ENCODE measurements around the gene PLVAP. TPM values are rescaled to one million over a fixed set of nuclear protein-coding genes. Genes with fewer than 3 reads are reported as not detected.

The PLVAP gene
- total and polyA plus RNA-seq, 2 donors (not counting 3 experiments of a cell fraction or from before 2014, with no cell fraction given): 5.7 to 16.9 TPM

DNA sequence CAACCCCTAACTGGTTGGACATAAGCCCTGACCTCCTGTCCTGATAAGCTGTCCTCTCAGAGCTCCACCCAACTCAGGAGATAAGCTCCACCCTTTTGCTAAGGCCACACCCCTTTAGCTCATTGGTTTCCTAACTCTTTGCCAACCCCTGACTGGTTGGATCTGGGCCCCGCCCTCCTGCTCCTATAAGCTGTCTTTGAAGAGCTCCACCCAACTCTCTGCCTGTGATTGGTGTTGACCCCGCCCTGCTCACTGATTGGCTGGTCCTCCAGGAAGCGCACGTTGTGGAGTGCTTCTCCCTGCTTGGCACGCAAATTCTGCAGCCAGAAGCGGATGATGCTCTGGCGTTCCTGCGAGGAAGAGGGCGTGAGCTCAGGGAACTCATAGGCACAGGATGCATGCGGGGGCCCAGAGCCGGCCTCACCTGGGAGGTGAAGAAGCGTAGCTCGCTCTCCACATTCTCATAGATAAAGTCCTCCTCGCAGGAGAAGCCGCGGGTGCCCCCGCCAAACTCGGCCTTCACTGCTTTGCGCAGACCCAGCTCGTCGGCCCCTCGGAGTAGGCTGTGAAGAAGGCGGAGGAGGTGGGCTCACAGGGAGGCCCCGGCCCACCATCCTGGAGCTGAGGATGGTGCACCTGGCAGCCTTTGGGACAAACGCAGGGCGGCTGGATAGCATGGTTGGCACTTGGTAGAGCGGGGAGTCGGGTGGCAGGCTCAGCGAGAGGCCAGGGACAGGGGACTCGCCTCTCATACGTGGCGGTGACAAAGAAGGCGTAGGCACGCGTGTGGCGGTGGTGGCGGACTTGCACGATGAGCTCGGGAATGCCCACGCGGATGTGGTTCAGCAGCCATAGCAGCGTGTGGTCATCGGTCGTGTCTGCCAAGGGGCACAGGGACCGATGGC, 44.2 kb downstream of the PLVAP start:
- H3K9me3 ChIP-seq (replicated peaks; ENCODE audit: control insufficient read depth, insufficient read depth, low read length): no peaks in the 10 kb centered on the region
- no TSS peak for BruUV-seq (replicated peaks)
- no peaks in the 10 kb centered on the region for H3K36me3 ChIP-seq (ENCODE audit: control insufficient read depth in 2 of 2, extremely low read depth in 1 of 2, insufficient read depth in 2 of 2, low read length in 2 of 2)
- no peak overlapping the region for H3K27ac ChIP-seq (ENCODE audit: insufficient read depth, low read depth, low read length)
- no peak overlapping the region for H3K9ac ChIP-seq (replicated peaks; ENCODE audit: extremely low read depth, insufficient read depth, low read length)
- H2AFZ ChIP-seq (ENCODE audit: low read depth, low read length): no peak overlapping the region
- H3K4me2 ChIP-seq (ENCODE audit: insufficient read depth, low read length): no peak overlapping the region
- dilution Hi-C loops (cut with MboI; ENCODE audit: extremely low pct_ligation_motif_present, low sequenced_read_pairs) (no loop called here), intact Hi-C loops (cut with micrococcal nuclease) (no loop called here)
- ChIA-PET POLR2A (interaction anchor here (0.5 kb wide), 1 partner anchor 663 kb away, joined by 4 read pairs; no protein-coding TSS in a partner anchor), CTCF (interaction anchor here (0.6 to 2.5 kb wide), 3 partner anchors 28 to 53 kb away, joined by 3 to 12 read pairs (median 4); partner anchors contain the start of gene MRPL34)
- peaks cover 4 to 19% of the 10 kb centered on the region in 2 experiments for H3K27me3 ChIP-seq (ENCODE audit: control insufficient read depth in 2 of 2, insufficient read depth in 2 of 2, low read length in 2 of 2)
- H4K20me1 ChIP-seq (replicated peaks; ENCODE audit: control insufficient read depth, extremely low read depth, insufficient read depth, low read length): no peaks in the 10 kb centered on the region
- no peak overlapping the region for H3K4me3 ChIP-seq (replicated peaks in 1 of 3; ENCODE audit: insufficient read depth in 1 of 3, low read depth in 1 of 3, low read length in 3 of 3)
- peak; percentile 45 for DNase-seq (ENCODE audit: low read depth, low spot score)
- no peak for FAIRE-seq
- peaks cover 20% of the 10 kb centered on the region for H3K4me1 ChIP-seq (ENCODE audit: control insufficient read depth, extremely low read depth, insufficient read depth, low read length)
- no peaks in the 10 kb centered on the region for H3K79me2 ChIP-seq (ENCODE audit: control insufficient read depth, insufficient read depth, low read length)
- TF ChIP-seq JUN (IDR thresholded peaks at IDR 0.05; ENCODE audit: borderline replicate concordance, insufficient read depth, insufficient read length, low read depth) (no peak), FOS (IDR thresholded peaks at IDR 0.05; ENCODE audit: borderline replicate concordance, insufficient read depth, low read length) (no peak), POLR2A (IDR thresholded peaks at IDR 0.05; ENCODE audit: low read depth, low read length) (no peak), MYC (IDR thresholded peaks at IDR 0.05; ENCODE audit: low read depth, low read length) (no peak), POLR2AphosphoS5 (IDR thresholded peaks at IDR 0.05; ENCODE audit: insufficient read depth, low read depth, low read length) (no peak), GATA2 (IDR thresholded peaks at IDR 0.05; ENCODE audit: insufficient read depth, insufficient read length, low read depth, low read length) (no peak), EZH2 (IDR thresholded peaks at IDR 0.05; ENCODE audit: borderline replicate concordance, low read depth, low read length, severe bottlenecking) (no peak)
- TF ChIP-seq, protein P1, sequence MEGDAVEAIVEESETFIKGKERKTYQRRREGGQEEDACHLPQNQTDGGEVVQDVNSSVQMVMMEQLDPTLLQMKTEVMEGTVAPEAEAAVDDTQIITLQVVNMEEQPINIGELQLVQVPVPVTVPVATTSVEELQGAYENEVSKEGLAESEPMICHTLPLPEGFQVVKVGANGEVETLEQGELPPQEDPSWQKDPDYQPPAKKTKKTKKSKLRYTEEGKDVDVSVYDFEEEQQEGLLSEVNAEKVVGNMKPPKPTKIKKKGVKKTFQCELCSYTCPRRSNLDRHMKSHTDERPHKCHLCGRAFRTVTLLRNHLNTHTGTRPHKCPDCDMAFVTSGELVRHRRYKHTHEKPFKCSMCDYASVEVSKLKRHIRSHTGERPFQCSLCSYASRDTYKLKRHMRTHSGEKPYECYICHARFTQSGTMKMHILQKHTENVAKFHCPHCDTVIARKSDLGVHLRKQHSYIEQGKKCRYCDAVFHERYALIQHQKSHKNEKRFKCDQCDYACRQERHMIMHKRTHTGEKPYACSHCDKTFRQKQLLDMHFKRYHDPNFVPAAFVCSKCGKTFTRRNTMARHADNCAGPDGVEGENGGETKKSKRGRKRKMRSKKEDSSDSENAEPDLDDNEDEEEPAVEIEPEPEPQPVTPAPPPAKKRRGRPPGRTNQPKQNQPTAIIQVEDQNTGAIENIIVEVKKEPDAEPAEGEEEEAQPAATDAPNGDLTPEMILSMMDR (IDR thresholded peaks at IDR 0.05; ENCODE audit: extremely low read depth in 1 of 2, insufficient read depth in 1 of 2, low read depth in 1 of 2, low read length in 2 of 2): no peak
- TF ChIP-seq, protein P2, sequence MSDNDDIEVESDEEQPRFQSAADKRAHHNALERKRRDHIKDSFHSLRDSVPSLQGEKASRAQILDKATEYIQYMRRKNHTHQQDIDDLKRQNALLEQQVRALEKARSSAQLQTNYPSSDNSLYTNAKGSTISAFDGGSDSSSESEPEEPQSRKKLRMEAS (IDR thresholded peaks at IDR 0.05; ENCODE audit: insufficient read depth, insufficient read length): no peak
- no peaks in the 10 kb centered on the region for H3K9me1 ChIP-seq (replicated peaks; ENCODE audit: control insufficient read depth, extremely low read depth, insufficient read depth, low read length)

Data from endothelial cell of umbilical vein (primary cell).